Measurements from ENCODE around the gene NUP93.
"Not testable (repeated sequence)": the region's sequence is repeated elsewhere in the genome, so short reads cannot be mapped to it uniquely, and the experiment has no call there.

Gene NUP93

DNA sequence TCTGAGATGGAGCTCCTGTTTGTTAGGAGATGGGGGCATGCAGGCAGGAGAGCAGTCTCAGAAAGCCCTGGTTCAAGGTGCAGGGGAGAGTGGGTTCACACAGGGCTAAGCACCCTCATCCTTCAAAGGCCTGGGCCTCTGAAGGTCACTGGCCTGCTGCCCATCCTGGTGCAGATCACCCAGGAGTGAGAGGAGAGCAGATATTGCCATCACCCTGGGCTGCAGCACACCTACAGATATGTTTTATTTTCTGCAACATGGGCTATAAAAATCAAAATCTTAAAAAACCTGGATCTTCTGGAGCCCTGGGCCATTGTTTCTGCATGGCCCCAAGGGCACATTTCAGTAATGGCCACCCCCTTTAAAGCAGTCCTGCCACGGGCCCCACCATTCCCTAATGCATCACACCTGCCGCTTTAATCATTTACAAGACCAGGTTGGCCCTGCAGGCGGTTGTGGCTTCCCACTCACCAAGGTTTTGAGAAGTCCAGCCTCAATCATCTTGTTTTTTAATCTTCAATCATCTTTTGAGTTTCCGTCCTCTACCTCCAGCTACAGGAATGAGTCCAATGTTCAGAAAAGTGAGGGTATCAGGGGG lies 20.4 kb upstream of the NUP93 start:
- no peak for DNase-seq (ENCODE audit: low spot score)

- no peak for DNase-seq (ENCODE audit: low spot score)
Measured at GRCh38 chr16:56710181-56710737, 19.7 kb upstream of the NUP93 start.

DNA sequence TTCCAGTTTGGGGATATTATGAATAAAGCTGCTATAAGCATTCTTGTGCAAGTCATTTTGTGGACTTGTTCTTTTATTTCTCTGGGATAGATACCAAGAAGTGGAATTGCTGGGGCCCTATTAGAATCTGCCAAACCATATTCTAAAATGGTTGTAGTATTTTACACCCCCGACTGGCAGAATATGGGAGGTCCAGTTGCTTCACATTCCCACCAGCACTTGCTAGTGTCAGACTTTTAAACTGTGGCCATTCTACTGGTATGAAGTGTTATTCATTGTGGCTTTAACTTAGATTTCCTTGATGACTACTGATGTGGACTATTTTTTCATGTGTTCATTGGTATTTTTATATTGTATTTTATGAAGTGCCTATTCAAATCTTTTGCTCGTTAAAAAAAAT lies 18.1 kb upstream of the NUP93 start:
- no peak for DNase-seq (ENCODE audit: low spot score)

GRCh38 chr16:56713794-56714193 lies 16.1 kb upstream of the NUP93 start:
- no peak for DNase-seq (ENCODE audit: low spot score)

DNA sequence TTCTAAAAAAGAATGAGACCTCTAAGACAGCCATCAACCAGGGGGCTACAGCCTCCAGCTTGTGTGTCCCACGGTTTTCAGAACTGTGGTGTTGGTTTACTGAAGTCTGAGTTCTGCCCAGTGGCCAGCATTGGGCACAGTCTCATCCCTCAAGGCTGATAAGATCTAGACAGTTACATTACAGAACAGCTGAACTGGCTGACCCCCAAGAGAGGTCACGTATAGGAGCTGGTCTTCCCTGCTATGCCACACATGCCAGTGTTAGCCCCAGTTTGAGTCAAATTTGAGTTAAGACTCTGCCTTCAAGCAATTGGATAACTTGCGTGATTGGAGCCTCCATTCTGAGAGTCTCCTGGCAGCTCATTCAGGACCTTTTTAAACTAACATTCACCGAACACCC lies 14.8 kb upstream of the NUP93 start:
- DNase-seq (ENCODE audit: low spot score) = no peak

GRCh38 chr16:56716761-56717160 lies 13.2 kb upstream of the NUP93 start:
- DNase-seq (ENCODE audit: low spot score) = no peak

GRCh38 chr16:56717532-56717931 lies 12.4 kb upstream of the NUP93 start:
- DNase-seq (ENCODE audit: low spot score) = not testable (repeated sequence)

- no peak for DNase-seq (ENCODE audit: low spot score)
Measured at GRCh38 chr16:56722200-56722842, 7.6 kb upstream of the NUP93 start.

- no peak for DNase-seq (ENCODE audit: low spot score)
Measured at GRCh38 chr16:56724191-56724590, 5.7 kb upstream of the NUP93 start.

DNA sequence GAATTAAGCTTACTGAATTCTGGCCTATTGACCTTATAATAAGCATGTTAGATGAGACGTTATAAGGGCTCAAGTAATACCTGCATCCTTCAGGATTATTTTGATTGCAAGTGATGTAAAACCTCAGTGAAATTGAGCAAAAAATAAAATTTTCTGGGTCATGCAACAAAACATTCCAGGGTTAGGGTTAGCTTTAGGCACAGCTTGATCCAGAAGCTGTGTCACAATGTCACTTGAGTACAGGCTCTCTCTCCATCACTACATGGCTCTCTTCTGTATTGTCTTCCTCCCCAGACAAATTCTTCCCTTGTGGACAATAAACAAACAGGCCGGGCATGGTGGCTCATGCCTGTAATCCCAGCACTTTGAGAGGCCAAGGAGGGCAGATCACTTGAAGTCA lies 3.6 kb upstream of the NUP93 start:
- no peak for DNase-seq (ENCODE audit: low spot score)

DNA sequence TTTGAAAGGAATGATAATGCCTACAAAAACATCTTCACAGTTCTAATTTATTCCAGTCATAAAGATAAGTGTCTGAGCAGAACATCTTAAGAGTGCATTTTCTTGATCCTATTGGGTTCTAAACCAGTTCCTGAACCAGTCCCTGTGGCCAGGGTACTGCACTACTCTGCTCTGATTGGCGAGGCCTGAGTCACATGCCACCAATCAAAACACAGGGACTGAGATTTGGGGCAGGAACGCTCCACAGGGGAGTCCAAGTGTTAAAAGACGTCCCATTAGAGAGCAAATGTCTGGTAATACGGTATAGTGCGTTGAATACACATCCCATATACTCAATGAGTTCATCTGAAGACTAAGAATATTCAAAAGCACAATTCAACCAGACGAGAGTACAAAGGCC lies 3.0 kb upstream of the NUP93 start:
- no peak for DNase-seq (ENCODE audit: low spot score)

DNA sequence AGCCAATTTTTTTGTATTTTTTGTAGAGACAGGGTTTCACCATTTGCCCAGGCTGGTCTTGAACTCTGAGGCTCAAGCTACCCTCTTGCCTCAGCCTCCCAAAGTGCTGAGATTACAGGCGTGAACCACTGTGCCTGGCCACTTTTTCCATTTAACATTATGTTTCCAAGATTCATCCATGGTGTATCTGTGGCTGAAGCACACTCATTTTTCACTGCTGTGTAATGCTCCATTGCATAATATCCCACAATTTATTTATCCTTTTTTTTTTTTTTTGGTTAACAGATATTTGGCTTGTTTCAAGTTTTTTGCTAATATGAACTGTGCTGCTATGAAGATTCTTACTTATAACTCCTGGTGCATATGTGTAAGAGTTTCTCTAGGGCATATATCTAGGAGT lies 1.9 kb upstream of the NUP93 start:
- DNase-seq (ENCODE audit: low spot score) = no peak

GRCh38 chr16:56728980-56729734 lies 772 bp upstream of the NUP93 start:
- DNase-seq (ENCODE audit: low spot score) = no peak

DNA sequence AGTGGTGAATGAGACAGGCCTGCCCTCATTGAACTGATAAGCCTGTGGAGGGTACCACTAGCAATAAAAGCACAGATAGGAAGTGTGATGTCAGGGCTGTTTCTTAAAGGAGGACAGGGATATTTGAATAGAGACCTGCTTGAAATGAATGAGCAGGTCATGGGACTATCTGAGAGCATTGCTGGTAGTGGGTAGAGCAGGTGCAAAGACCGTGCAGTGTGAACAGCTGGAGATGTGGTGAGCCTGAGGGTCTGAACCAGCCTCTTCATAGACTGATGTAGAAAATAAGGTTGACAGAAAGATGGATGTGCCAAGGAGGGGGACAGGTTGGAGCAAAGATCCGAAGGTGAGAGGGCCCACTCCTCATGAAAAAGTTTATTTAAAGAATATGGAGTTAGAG lies 2.4 kb downstream of the NUP93 start:
- DNase-seq (ENCODE audit: low spot score) = no peak

GRCh38 chr16:56732832-56733231 lies 2.9 kb downstream of the NUP93 start:
- no peak for DNase-seq (ENCODE audit: low spot score)

DNA sequence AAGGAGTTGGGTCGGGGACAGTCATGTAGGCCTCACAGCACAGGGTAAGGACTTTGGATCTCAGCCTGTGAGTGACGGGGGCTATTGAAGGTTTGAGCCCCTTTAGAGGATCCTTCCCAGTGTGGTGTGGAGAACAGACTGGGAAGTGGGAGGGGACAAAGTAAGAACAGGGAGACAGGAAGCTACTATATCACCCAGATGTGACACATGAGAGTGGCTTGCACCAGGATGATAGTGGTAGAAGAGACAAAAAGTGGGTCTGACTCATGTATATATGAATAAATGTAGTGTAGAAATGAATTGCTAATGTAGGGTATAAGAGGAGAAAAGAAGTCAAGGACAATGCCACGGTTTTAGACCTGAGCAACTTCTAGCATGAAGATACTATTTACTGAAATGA lies 4.5 kb downstream of the NUP93 start:
- DNase-seq (ENCODE audit: low spot score) = no peak

DNA sequence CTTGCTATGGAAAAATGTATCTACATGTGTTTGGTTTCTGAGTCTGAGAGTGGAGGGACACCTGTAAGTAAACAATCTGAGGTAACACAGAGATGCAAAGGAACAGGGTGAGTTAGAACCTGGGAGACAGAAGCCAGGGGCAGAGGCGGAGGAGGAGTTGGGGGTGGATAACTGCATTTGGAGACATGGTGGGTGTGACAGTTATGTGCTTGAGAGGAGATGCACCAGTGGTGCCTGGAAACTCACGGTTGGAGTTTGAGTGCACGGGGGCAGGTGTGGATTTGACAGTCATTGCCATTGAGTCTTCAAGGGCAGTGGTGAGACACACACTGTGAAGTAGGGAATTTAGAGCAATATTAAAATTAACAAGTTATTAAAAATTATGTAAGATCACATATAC lies 6.5 kb downstream of the NUP93 start:
- DNase-seq (ENCODE audit: low spot score) = no peak

- DNase-seq (ENCODE audit: low spot score) = no peak
Measured at GRCh38 chr16:56737539-56737938, 7.6 kb downstream of the NUP93 start.

DNA sequence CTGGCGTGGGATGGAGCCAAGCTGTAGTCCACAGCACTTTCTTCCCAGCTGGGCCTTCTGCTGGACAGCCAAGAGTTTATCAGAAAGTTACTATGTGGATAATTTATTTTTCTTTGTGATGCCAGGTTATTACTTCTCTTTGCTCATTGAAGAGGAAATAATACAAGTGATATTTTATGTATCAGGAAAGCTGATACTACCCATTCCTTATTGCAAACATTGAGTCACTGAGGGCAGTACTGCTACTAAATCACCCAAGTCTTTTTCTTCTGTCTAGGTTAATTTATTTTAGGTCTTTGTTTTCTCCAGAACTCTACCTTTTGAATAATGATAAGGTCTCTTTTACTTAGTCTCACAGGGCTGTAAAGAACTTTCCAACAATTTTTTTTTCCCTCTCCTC lies 8.3 kb downstream of the NUP93 start:
- DNase-seq (ENCODE audit: low spot score) = no peak

- DNase-seq (ENCODE audit: low spot score) = not testable (repeated sequence)
Measured at GRCh38 chr16:56739378-56739777, 9.4 kb downstream of the NUP93 start.

- DNase-seq (ENCODE audit: low spot score) = no peak
Measured at GRCh38 chr16:56741399-56741798, 11.5 kb downstream of the NUP93 start.

DNA sequence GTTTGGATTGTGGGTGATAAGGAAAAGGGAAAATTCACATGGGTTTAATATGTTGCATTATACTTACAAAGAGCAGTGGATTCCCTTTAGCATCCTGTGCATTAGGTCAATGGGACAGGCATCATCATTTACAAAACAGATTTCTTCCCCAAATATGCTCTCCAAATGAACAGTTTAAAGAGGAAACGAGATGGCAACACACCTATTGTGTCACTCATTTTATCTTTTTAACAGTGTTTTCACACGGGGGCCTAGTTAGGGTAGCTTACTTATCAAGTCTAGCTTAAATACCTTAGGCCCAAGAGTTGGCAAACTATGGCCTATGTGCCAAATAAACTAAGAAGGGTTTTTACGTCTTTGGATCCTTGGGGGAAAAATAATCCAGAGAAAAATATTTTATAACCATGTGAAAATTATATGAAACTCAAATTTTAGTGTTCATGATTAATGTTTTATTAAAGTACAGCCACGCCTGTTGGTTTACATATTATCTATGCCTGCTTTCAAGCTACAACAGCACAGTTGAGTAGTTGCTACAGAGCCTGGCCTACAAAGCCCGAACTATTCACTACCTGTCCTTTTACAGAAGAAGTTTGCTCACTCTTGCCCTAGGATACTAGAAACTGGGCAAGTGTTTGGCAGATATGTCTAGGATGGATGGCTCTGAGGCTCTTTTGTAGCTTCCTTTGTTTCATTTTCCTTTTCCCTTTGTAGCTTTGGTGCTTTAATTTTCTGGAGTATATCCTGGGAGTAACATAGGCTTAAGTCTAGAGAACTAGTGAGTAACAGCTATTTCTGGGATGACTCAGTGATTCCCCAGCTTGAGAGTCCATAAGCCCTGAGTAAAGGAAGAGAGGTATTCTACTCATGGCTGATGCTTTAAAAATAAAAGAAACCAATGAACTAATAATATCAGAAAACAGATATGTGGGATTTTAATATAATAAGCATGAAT lies 12.4 kb downstream of the NUP93 start:
- no peak for DNase-seq (ENCODE audit: low spot score)

All from hematopoietic multipotent progenitor cell treated with erythropoietin and hydrocortisone succinate and interleukin-3 and kit ligand, for 15 days (in vitro differentiated cells).